ENCODE measurements around the gene JAZF1.

Gene JAZF1

GRCh38 chr7:28145090-28145626 lies 35.4 kb downstream of the JAZF1 start:
- TF ChIP-seq CTCF (IDR thresholded peaks at IDR 0.05), result no peak
- no peaks in the 10 kb centered on the region for H3K9me3 ChIP-seq
- no peak overlapping the region for H3K27ac ChIP-seq
- no peaks in the 10 kb centered on the region for H3K4me1 ChIP-seq (ENCODE audit: control insufficient read depth in 1 of 2, insufficient read depth in 1 of 2, low read depth in 1 of 2, low read length in 1 of 2)
- H3K4me3 ChIP-seq (ENCODE audit: low read depth in 1 of 2, low read length in 1 of 2), result no peak overlapping the region
- peaks cover 3% of the 10 kb centered on the region for H3K36me3 ChIP-seq
- no peaks in the 10 kb centered on the region for H3K27me3 ChIP-seq

DNA sequence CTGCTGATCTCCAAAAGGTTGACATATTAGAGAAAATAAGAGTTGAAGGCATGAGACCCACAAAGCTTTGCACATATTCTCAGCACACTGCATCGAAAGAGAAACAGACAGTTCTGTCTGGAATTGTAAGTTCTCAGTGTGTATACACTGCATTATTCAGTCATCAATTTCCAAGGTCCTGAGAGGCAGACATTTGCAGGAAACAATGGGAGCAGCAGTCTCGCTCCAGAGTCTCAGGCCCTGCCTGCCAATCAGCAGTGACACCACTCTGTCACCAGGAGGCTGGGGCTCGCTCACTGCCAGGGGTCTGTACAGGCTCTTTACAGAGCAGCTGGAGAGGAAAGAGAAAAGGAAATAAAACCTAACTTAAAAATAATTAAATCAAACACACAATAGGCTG lies 36.3 kb downstream of the JAZF1 start:
- no peak for TF ChIP-seq CTCF (IDR thresholded peaks at IDR 0.05)
- H3K27ac ChIP-seq, result no peak overlapping the region
- H3K9me3 ChIP-seq, result no peaks in the 10 kb centered on the region
- H3K4me3 ChIP-seq (ENCODE audit: low read depth in 1 of 2, low read length in 1 of 2), result no peak overlapping the region
- H3K4me1 ChIP-seq (ENCODE audit: control insufficient read depth in 1 of 2, insufficient read depth in 1 of 2, low read depth in 1 of 2, low read length in 1 of 2), result no peaks in the 10 kb centered on the region
- H3K27me3 ChIP-seq, result no peaks in the 10 kb centered on the region
- peaks cover 3% of the 10 kb centered on the region for H3K36me3 ChIP-seq

GRCh38 chr7:28142650-28143049 lies 37.9 kb downstream of the JAZF1 start:
- no peak overlapping the region for H3K27ac ChIP-seq
- H3K9me3 ChIP-seq, result no peaks in the 10 kb centered on the region
- H3K4me3 ChIP-seq (ENCODE audit: low read depth in 1 of 2, low read length in 1 of 2), result no peak overlapping the region
- H3K36me3 ChIP-seq, result no peaks in the 10 kb centered on the region
- no peaks in the 10 kb centered on the region for H3K4me1 ChIP-seq (ENCODE audit: control insufficient read depth in 1 of 2, insufficient read depth in 1 of 2, low read depth in 1 of 2, low read length in 1 of 2)
- H3K27me3 ChIP-seq, result no peaks in the 10 kb centered on the region
- no peak for TF ChIP-seq CTCF (IDR thresholded peaks at IDR 0.05)

GRCh38 chr7:28140979-28141378 lies 39.6 kb downstream of the JAZF1 start:
- Histone ChIP-seq H3K9me3 (no peaks in the 10 kb centered on the region), H3K4me3 (ENCODE audit: low read depth in 1 of 2, low read length in 1 of 2) (no peak overlapping the region), H3K4me1 (ENCODE audit: control insufficient read depth in 1 of 2, insufficient read depth in 1 of 2, low read depth in 1 of 2, low read length in 1 of 2) (no peaks in the 10 kb centered on the region), H3K36me3 (peaks cover 4% of the 10 kb centered on the region), H3K27me3 (no peaks in the 10 kb centered on the region), H3K27ac (no peak overlapping the region)
- TF ChIP-seq CTCF (IDR thresholded peaks at IDR 0.05), result no peak

DNA sequence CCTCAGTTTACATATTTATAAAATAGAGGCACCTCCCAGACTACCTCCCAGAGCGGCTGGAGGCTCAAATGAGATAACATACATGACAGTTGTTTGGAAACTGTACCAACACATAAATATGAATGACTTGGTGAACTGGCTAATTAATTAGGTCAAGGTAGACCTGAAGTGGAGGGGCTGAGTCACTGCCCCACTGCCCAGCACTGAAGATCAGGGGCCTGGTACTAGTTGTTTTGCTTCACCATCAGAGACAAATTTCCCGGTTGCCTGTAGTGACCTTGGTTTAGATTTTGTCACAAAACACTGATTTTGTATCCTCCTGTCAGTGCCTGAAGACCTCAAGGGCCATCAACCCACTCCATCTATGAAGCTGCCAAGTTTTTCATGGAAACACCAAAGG lies 41.8 kb downstream of the JAZF1 start:
- Histone ChIP-seq H3K4me3 (ENCODE audit: low read depth in 1 of 2, low read length in 1 of 2) (no peak overlapping the region), H3K4me1 (ENCODE audit: control insufficient read depth in 1 of 2, insufficient read depth in 1 of 2, low read depth in 1 of 2, low read length in 1 of 2) (no peaks in the 10 kb centered on the region), H3K9me3 (no peaks in the 10 kb centered on the region), H3K27me3 (no peaks in the 10 kb centered on the region), H3K36me3 (peaks cover 4% of the 10 kb centered on the region), H3K27ac (no peak overlapping the region)
- TF ChIP-seq CTCF (IDR thresholded peaks at IDR 0.05), result no peak

- TF ChIP-seq CTCF (IDR thresholded peaks at IDR 0.05), result no peak
- H3K27ac ChIP-seq, result no peak overlapping the region
Observed at GRCh38 chr7:28137463-28137862, 43.1 kb downstream of the JAZF1 start.

More at GRCh38 chr7:28137463-28137862, 43.1 kb downstream of the JAZF1 start:
- H3K4me1 ChIP-seq (ENCODE audit: control insufficient read depth in 1 of 2, insufficient read depth in 1 of 2, low read depth in 1 of 2, low read length in 1 of 2), result no peaks in the 10 kb centered on the region
- no peak overlapping the region for H3K4me3 ChIP-seq (ENCODE audit: low read depth in 1 of 2, low read length in 1 of 2)
- H3K36me3 ChIP-seq, result peaks cover 4% of the 10 kb centered on the region
- H3K27me3 ChIP-seq, result no peaks in the 10 kb centered on the region
- no peaks in the 10 kb centered on the region for H3K9me3 ChIP-seq
